HG02973 (cell line): ENCODE data around the gene SBF2.
"Not testable (repeated sequence)": the region's sequence is repeated elsewhere in the genome, so short reads cannot be mapped to it uniquely, and the experiment has no call there.

ENCODE experiments used
- ATAC-seq: cut with Tn5 transposase; IDR thresholded peaks from one replicate; pipeline ENCODE4 v1.9.1; 2021; ENCODE audit warnings: moderate library complexity; ENCODE audit not compliant: unreplicated experiment

The SBF2 gene

DNA sequence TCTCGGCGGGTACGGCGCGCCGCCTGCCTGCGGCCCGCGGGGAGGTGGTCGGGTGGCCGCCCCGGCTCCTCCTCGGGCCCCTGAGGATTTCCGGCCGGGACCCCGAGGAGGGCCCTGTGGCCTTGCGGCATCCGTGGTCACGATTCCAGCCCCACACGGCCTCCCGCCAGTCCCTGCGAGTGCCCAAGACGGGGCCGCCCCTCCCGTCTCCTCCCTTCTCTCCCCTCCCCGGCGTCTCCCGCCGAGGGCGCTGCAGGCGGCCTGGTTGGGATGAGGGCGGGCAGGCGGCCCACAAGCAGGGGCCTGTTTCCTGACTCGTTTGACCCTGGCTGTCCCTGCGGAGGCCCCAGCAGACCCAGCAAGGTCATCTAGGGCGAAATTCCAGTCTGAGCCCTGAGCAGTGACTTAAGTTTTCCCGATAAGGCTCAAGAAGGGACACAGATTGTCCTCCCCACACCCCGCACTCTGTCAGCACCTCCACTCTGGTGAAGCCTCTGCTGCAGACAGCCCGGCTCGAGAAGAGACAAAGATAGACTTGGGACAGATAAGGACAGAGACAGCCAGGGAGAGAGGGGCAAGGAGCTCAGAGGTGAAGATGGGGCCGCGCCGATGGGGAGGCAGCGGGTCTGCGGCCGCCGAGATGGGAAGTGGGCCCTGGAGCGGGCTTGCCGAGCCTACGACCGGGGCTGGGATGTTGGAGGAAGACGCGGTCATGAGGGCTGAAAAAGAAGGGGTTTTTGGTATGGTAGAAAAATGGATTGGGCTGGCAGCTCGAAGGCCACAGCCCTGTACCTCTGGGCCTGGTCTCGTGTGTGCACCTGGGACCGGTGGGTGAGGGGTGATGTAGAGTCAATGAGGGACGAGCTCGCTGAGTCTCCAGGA lies 535.1 kb downstream of the SBF2 start:
- ATAC-seq: peak; percentile 22

DNA sequence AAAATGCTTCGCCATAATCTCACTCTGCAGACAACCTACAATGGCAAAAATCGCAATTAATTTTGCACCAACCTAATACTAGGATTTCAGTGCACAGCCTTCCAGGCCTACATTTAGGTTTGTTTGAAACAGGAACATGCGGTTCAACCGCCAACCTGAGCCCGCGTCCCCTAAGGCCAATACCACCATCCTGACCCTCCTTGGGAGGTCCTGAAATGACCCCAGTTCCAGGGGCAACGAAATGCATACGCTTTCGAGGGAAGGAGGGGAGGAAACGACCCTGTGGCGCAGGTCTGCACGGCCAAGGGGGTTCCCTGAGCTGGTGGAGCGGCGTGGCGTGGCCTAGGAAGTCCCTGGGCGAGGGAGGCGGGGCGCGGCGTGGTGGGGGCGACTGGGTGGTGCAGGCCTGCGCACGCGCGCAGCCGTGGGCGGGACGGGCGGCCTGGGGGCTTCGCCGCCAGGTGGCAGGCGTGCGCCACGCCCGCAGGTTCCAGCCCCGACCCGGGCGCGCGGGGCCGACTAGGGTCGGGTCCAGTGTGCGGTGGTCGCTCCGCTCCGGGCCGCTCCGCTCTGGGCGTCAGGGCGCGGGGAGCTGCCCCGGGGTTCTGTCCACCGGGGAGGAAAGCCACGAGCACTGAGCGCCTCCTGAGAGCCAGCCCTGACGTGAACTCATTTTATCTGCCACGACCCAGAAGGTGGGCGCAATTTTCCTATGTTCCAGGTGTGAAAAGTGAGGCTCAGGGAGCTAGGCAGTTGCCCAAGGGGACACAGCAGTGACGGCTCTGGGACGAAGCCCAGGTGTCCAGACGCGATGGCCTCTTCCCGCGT lies 536.0 kb downstream of the SBF2 start:
- peak; percentile 55 for ATAC-seq

DNA sequence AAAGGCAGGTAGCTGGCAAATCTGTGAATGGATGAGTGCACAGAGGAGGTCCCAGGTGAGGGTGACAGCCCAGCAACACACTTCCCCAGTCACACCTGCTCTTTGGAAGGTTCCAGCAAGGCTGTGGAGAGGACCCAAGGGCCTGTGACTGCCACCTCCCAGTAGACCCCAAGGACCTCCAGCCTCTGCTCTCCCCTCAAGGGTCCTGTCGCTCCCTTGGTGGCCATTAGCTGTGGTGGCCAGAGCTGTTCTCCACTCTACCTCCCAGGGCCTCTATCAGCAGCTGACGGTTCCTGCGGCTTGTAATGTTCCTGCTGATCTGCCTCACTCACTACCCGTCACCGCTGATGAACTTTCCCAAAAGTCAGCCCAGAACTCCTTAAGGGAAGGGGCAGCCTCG lies 537.1 kb downstream of the SBF2 start:
- no peak for ATAC-seq

DNA sequence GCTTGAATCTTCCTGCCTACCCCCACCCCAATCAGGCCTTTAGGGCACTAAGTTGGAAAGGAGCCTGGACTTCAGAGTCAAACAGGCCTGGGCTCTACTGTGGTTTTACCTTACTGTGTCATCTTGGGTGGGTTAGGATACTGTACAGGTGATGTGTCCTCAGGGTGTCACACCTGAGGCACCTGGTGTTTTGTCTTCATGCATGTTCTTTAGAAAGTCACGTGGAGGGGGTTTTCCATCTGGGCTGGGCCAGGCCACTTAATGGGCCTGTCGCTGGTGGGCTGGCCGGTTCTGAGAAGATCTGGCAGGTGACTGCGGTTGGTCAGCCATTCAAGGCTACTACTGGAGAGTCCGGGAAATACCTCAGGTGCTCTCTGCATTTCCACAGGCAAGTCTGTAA lies 537.6 kb downstream of the SBF2 start:
- no peak for ATAC-seq

DNA sequence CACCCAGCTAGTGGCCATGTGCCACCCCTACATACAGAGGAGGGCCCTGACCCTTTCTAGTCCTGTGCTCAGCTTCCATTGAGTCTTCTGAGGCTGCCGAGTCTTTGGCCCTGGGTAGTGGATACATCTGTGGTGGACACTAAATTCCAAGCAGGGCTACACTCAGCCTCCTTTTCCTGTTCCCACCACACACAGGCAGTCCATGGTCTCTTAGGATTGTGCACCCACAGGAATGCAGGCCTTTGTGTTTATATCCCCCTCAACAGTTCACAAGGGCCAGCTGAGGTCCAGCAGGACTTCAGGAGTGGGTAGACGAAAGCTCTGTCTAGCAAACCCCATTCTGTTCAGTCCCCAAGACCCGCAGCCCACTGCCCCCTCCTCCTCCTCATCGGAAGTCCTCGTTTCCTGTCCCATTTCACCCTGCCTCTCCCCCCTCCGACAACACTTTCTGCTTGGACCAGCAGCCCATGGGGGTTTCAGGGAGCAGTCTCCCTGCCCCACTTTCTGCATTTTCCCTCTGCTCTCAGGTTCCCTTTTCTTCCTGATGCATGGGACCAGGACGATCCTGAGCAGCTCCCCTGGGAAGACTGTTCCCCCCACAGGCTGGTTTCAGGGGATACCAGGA lies 538.3 kb downstream of the SBF2 start:
- no peak for ATAC-seq

DNA sequence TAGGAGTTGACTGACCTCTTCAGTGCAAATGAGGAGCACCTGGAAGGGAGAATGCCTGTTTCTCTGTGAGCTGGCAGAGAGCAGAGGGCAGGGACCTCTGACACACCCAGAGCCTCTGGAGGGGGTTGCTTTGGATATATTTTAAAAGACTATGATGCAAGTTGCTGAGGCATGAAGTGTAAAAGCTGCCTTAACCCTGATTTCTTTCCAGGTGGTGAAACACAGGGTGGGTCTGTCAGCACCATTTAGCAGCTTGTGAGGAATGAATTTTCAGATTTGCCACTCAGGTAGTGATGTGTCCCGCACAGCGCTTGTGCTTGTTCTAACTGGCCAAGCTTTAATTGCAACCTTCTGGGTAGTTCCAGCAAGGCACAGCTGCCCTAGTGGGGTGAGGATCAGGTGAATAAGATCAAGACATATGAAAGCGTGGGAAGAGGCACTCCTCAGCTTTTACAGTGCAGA lies 540.0 kb downstream of the SBF2 start:
- no peak for ATAC-seq

DNA sequence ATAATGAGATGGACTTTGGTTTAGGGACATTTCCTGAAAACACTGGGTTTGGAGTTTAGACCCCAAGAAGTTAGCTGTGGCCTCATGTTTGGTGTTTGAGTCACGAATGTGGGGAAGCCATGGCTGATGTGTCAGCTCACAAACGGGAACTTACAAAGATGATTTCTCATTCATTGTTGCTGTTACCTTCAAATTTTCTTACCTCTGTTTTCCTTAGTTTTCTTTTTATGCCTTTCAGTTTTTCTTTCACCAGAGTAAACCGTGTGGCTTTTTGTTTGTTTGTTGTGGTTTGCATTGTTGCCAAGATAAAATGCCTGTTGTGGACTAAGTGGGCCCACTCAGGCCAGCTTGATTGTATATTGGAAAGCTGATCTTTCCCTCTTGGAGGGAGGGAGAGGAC lies 541.0 kb downstream of the SBF2 start:
- ATAC-seq: no peak

DNA sequence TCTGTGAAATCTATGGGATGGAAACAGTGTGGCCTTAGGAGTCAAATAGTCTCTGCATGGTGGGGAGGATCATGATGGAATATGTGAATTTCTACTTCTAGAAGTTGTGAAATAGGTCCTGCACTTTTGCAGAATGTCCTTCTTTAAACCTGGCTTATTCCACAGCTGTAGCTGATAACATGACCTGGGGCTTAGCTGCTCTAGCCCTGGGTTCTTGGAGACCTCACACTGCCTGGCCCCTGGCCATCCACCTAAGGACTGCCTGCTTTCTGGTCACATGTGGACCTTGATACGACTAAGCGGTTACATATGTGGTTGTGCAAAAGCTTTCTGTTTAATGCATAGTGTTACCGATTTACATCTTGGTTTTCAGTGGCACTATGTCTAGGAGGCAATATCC lies 541.9 kb downstream of the SBF2 start:
- no peak for ATAC-seq

DNA sequence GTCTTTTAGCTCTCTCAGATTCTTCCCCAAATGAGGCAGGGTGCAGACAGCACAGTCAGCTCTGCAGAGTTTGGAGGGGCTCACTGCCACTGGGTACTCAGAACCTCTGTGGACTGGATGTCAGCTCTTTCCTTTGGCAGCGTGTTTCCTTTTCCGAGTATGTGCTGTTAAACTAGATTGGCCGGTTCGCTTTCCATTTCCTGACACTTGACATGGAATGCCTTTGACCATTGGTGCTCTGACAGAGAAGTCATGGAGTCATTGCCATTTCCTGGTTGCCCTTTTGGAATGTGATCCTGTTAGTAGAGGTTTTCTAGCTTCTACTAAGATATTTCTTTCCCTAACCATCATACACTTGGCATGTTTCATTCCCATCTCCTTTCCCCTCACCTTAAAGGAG lies 543.5 kb downstream of the SBF2 start:
- ATAC-seq: no peak

DNA sequence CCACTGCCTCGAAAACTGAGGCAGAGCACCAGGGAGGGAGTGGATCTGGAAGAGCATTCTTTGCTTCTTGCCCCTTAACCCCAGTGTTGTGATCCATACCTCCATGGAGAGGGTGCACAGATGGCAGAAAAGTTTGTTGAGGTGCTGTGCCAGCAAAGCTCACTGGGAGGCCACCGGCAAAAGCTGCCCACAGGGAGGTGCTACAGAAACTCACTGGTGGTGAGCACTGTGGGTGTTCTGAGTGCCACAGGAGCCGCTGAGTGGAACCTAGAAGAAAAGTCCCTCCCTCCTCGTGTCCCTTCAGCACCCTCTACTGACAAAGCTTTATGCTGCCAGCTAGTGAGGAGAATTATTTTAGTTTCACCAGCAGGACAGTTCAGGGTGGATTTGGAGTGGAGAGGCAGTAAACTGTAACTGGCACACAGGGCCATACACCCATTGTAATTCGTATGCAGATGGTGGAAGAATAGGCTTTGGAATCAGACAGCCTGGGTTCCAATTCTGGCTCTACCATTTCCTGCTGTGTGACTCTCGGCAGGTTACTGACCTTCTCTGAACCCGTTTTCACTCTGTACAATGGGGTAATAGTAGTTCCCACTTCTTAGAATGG lies 545.6 kb downstream of the SBF2 start:
- ATAC-seq: peak; percentile 50

DNA sequence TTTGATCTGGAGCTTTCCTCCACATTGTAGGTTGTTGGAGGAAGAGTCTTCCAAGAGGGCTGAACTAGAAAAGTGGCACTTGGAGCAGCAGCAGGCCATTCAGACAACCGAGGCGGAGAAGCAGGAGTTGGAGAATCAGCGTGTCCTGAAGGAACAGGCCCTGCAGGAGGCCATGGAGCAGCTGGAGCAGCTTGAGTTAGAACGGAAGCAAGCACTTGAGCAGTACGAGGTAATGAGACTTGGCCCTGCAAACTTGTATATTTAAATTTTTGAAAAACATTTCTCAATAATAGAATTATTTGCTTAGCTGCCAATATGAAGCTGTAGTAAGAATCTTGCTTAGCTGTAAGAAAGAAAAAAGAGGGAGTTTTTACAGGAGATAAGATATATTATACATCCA lies 546.2 kb downstream of the SBF2 start:
- ATAC-seq: no peak

DNA sequence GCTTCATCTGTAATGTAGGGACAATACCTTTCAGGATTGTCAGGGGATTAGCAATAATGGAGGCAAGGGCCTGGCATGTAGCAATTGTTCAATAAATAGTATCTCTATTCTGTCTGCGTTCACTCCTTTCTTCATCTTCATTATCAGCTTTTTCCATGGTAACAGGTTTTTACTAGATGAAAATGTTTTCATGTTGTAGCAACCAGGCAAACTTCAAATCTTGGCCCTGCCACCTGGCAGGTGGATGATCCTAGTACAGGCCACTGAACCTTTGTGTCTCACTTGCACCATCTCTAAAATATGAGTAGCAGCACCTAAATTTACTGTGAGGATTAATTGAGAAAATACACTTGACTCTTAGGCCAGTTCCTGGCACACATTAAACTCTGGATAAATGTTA lies 546.8 kb downstream of the SBF2 start:
- no peak for ATAC-seq

DNA sequence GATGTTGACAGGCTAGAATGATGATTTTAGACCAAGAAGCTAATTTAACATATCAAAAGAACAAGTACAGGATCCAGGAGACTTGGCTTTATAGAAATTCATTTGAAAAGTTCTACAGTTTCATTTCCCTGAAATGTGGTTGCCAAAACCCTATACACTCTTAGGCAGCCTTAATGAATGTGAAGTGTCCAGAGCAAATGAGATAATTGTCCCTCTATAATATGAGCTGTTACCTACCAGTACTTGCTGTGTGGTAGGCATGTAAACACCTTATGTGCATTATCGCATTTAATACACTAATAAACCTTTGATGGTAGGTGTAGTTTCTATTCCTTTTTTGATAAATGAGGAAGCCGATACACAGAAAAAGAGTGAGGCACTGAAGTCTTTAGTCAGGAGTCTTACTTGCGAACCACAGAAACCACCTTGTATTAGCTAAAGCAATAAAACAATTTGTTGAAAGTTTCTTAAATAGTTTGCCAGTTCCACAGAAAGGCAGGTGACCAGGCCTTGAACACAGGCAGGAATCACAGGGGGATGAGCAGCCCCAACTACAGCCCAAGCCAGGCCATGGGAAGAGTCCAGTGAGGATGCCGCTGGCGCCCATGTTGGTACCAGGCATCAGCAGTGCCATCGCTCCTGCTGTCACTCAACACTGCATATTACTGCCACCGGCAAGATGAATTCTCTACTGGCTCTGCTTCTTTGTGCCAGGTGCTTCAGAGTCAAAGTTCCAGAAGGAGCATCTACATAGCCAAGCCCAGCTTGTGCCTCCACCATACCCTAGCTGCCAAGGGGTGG lies 548.4 kb downstream of the SBF2 start:
- ATAC-seq: peak; percentile 52

DNA sequence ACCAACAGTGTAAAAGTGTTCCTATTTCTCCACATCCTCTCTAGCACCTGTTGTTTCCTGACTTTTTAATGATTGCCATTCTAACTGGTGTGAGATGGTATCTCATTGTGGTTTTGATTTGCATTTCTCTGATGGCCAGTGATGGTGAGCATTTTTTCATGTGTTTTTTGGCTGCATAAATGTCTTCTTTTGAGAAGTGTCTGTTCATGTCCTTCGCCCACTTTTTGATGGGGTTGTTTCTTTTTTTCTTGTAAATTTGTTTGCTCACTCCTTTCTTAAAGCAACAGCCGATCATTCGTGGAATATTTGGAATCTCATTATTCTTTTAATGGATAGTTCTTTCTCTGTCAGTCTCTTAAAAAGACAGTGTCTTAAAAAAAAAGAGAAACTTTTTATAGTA lies 550.5 kb downstream of the SBF2 start:
- ATAC-seq: not testable (repeated sequence)

DNA sequence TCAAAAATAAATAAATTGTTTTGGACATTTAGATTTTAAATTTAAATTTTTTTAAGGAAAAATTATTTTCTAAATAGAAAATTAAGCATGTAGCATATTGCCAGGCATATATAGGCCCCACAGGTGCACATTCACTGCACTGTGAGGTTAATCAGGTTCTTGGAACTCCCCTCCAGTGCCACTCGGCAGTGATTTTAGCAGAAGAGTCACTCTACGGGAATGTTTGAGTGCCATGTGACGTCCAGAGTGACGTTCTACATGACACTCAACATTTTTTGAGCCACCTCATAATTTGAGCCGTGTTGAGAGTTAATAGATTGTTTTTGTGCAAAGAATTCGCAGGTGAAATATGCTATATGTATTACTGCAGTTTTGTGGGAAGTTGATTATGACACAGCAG lies 552.8 kb downstream of the SBF2 start:
- ATAC-seq: no peak

DNA sequence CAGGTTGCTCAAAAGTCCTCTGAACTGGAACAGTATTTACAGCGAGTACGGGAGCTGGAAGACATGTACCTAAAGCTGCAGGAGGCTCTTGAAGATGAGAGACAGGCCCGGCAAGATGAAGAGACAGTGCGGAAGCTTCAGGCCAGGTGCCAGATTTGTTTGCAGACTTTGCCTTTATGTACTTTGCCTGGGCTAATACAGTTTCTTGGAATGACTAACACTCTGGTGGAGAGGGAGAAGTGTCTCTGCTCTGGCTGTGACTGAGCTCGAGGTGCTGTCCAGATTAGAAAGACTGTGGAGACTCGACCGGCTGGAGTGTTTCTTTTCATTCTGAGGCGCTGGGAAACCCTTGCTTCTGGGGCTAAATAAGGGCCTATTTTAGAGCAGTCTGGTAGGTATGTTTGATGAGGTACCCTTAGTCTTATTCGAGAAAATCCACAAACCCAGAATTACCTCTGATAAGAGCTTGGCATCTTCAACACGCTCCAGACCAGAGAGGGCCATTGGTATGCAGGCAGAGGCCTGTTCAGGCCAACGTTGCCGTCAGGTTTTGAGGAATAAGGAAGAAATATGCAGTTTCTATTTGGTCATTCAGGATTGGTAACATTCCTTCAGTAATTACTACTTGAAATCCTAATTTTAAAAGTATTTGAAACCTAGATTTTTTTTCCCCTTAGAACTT lies 553.7 kb downstream of the SBF2 start:
- ATAC-seq: no peak

DNA sequence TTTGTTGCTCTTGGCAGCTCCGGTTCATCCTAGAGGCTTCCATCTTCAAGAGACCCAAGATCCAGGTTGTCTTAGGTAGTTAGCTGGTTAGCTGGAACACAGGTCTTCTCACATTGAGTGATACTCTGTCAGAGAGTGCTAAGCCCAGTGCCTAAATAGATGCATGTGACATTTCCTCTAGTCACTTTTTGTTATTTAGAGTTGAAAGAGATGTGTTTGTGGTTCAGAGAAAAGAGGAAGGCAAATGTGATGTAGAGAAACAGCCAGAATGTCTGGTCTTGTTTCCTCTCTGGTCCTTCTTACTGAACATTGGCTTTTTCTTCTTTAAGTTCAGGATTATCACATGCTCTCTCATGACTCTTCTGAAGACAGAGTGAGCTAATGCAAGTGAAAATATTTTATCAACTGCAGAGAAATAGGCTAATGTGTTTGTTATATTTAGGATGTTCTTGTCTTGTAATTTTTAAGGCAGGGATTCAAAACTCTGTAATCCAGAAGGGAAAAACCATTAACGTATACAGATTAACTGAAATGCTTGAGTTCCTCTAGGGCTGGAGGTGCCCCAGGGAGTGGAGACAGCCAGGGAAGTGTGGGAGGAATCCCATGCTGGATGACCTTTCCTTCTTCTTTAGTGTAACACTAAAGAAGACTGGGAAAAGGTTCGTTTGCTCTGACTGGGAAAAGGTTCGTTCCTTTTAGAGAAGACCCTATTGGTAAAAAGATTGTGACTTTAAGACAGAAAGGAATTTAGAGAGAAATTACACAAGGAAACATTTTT lies 554.7 kb downstream of the SBF2 start:
- ATAC-seq: peak; percentile 71

DNA sequence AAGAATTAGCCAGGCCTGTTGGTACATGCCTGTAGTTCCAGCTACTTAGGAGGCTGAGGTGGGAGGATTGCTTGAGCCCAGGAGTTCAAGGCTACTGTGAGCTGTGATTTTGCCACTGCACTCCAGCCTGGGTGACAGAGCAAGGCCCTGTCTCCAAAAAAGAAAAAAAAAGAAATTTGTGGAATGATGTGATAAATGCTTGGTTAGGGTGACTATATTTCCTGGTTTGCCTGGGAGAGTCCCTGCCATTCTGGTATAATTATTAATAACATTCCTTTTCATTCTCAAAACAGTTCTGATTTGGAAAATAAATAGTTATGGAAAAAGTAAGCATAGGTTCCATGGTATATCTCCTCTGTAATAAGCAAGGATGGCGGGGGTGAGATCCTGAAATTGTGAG lies 555.3 kb downstream of the SBF2 start:
- ATAC-seq: no peak

DNA sequence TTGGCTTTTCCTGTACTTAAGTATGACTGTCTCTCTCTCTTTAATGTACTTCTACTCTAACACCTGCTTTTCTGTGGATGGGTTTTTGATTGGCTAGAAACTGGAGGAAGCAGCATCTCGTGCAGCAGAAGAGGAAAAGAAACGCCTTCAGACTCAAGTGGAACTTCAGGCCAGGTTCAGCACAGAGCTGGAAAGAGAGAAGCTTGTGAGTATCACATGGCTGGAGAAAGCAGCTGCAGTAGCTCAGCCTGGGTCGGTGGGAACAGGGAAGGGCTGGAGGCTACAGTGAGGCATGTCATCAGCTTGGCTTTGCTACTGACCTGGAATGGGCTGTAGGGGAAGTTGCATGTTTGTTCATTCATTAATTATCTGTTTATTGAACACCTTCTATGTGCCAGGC lies 555.9 kb downstream of the SBF2 start:
- ATAC-seq: no peak
